Fibroblast of pulmonary artery (primary cell): ENCODE measurements around the gene DHRSX.

ENCODE experiments used
- DNase-seq: peaks from one replicate; pipeline ENCODE4 v3.0.0-alpha.2; 2010; ENCODE audit warnings: low read depth
- H3K4me3 ChIP-seq: replicated peaks from 2 replicates; pipeline ENCODE4 v1.5.1; 2011; ENCODE audit warnings: low read depth, mild to moderate bottlenecking, control low read depth, low read length, moderate library complexity
- TF ChIP-seq, protein P1 (sequence below): IDR thresholded peaks from 2 replicates; pipeline ENCODE4 v1.5.1; 2011; ENCODE audit warnings: mild to moderate bottlenecking, control low read depth, low read length, inconsistent platforms; ENCODE audit errors: missing control alignments

Gene DHRSX

DNA sequence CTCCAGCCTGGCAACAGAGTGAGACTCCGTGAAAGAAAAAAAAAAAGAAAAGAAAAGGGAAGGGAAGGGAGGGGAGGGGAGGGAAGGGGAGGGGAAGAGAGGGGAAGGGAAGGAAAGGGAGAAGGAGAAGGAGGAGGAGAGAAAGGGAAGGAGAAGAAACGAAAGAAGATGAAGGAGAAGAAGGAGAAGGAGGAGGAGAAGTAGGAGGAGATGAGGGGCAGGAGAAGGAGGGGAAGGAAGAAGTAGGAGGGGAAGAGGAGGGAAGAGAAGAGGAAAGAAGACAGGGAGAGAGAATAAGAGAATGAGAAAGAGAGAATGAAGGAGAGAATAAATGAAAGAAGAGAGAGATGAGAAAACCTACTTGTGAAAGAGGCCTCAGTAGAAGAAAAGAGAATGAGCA lies 170.3 kb downstream of the DHRSX start:
- DNase-seq = no peak
- no peak overlapping the region for H3K4me3 ChIP-seq
- TF ChIP-seq, protein P1, sequence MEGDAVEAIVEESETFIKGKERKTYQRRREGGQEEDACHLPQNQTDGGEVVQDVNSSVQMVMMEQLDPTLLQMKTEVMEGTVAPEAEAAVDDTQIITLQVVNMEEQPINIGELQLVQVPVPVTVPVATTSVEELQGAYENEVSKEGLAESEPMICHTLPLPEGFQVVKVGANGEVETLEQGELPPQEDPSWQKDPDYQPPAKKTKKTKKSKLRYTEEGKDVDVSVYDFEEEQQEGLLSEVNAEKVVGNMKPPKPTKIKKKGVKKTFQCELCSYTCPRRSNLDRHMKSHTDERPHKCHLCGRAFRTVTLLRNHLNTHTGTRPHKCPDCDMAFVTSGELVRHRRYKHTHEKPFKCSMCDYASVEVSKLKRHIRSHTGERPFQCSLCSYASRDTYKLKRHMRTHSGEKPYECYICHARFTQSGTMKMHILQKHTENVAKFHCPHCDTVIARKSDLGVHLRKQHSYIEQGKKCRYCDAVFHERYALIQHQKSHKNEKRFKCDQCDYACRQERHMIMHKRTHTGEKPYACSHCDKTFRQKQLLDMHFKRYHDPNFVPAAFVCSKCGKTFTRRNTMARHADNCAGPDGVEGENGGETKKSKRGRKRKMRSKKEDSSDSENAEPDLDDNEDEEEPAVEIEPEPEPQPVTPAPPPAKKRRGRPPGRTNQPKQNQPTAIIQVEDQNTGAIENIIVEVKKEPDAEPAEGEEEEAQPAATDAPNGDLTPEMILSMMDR = no peak

DNA sequence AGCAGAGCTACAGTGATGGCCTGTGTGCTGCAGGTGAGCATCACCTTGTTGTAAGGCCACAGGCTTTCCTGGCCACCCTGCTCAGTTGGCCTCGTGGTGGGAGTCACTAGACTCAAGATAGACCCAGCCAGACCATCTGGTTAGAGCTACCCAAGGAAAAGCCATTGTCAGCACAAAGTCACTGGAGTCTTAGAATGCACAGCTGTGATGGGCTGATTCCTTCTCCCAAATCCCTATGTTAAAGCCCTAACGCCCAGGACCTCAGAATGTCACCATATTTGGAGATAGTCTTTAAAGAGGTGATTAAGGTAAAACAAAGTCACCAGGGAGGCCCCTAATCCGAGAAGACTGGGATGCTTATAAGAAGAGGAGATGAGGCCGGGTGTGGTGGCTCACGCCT lies 173.4 kb downstream of the DHRSX start:
- DNase-seq = no peak
- TF ChIP-seq, protein P1 = no peak
- H3K4me3 ChIP-seq = no peak overlapping the region

DNA sequence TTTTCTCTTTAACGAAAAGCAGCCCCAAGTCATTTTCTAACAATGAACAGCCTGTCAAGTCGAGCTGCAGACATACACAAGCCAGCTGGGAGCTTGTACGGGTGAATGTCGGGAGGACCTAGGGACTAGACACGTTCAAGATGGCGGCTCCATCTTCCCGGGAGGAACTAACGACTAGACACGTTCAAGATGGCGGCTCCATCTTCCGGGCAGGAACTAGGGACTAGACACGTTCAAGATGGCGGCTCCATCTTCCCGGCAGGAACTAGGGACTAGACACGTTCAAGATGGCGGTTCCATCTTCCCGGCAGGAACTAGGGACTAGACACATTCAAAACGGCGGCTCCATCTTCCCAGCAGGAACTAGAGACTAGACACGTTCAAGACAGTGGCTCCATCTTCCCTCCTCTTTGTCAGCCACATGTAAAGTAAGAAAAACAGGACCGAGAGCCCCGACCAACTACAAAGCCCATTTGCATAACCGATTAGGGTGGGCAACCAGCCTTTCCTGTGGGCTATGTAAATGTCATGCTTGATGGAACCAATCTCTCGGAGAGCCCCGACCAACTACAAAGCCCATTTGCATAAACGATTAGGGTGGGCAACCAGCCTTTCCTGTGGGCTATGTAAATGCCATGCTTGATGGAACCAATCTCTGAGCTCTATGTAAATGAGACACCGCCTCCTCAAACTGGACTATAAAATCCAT lies 175.5 kb downstream of the DHRSX start:
- peak; percentile 59 for DNase-seq
- TF ChIP-seq, protein P1 = no peak
- peak overlapping the region; percentile 27 for H3K4me3 ChIP-seq

DNA sequence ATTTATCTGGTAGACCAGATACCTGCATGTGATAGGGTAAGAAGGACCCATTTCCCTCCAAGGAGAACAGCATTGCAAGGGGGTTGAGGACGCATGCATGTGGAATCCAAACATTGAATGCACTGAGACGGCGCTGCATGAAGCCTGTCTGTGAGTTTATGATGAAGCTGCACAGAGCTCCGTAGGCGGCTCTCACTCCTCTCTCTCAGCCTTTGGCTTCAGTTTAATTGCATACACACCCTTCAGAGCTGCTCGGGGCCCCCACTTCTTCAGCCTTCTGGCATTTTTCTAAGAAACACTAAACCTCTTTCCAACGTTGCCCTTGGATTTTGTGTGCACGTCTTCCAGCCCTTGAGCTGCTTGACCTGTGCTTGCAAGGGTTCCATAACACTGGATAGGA lies 176.6 kb downstream of the DHRSX start:
- no peak for DNase-seq
- TF ChIP-seq, protein P1 = no peak
- no peak overlapping the region for H3K4me3 ChIP-seq

DNA sequence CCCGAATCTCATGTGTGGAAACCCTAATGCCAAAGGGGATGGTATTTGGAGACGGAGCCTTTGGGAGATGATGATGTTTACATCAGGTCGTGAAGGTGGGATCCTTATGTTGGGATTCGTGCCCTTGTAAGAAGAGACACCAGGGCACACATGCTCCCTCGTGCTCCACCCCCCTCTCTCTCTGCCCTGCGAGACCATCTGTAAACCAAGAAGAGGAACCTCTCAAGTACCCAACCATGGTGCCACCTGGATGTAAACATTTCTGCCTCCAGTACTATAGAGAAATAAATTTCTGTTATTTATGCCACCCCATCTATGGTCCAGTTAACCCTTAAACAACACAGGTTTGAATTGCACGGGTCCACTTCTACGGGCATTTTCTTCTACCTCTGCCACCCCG lies 179.4 kb downstream of the DHRSX start:
- DNase-seq = no peak
- TF ChIP-seq, protein P1 = no peak
- no peak overlapping the region for H3K4me3 ChIP-seq

DNA sequence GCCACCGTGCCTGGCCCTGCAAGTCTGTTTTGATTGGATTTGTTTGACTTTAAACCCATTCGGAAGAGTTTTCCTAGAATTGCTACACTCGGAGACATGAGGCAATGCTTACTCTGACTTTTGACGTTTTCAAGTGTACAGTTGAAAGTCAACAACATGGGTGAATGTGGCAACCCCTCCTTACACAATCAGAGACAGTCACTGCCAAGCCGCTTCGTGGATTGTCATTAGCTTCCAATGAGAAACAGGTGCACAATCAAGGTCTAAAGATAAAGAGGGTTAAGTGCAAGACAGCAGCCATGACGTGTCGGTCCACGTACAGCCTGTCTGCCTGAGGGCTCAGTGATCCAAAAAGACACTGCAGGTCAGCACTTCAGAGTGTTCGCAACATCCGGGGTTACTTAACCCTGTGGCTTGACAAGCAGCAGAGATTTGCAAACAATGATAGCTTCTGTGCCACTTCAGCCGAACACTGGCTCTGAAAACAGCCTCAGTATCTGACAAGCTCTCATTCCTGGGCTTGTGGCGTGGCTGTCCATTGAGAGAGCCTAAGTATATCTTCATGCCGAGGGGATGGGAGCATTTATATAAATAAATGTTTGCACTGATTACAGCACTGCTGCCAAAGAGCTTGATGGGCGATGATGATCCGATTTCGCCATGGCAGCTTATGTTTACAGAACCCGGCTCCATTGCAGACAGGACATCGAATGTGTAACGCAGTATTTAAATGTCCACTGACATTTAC lies 180.0 kb downstream of the DHRSX start:
- TF ChIP-seq, protein P1 = no peak
- H3K4me3 ChIP-seq = no peak overlapping the region
- peak; percentile 71 for DNase-seq
